HG02885 (cell line): ENCODE results near the gene SYNDIG1.
"Not testable (repeated sequence)": the region's sequence is repeated elsewhere in the genome, so short reads cannot be mapped to it uniquely, and the experiment has no call there.

Experiments used
- ATAC-seq: cut with Tn5 transposase; IDR thresholded peaks from one replicate; pipeline ENCODE4 v1.9.1; 2021; ENCODE audit warnings: mild to moderate bottlenecking; ENCODE audit not compliant: unreplicated experiment, poor library complexity

SYNDIG1 gene

GRCh38 chr20:24512441-24512840 is 43.0 kb downstream of the SYNDIG1 start:
- ATAC-seq: not testable (repeated sequence)

DNA sequence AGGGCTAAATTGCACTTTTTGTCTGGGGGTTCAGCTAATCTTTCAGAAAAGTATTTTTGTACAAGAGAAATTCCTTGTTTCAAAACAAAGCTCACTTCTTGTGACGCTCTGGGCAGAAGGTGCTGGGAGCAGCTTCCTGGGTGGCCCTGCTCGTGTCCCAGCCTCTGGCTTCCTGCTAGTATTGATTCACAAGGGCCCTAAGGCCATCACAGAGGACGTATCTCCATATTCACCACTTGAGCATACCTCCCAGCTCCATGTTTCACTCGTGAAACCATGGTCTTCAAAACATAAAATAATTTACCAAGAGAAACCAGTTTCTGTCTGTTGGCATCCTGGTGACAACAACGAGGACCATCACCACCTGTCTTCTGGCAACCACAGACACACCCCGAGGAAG is 49.1 kb downstream of the SYNDIG1 start:
- no peak for ATAC-seq

DNA sequence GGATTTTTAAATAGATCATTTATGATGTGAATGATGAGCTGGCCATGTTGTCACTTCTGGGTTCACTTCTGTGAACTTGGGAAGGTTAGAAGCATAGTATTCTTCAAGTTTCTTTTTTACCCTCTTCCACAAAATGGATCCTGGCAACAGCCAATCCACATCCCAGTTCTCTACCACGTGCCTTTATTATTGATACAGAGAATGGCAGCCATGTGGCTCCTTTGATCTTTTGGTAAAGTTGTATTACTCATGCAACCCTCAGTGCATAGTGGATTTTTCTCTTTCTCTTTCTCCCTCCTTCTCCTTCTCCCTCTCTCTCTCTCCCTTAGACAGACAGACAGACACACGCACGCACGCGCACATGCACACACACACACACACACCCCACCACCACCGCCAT is 50.0 kb downstream of the SYNDIG1 start:
- ATAC-seq: no peak

GRCh38 chr20:24521032-24521431 is 51.6 kb downstream of the SYNDIG1 start:
- ATAC-seq: no peak

DNA sequence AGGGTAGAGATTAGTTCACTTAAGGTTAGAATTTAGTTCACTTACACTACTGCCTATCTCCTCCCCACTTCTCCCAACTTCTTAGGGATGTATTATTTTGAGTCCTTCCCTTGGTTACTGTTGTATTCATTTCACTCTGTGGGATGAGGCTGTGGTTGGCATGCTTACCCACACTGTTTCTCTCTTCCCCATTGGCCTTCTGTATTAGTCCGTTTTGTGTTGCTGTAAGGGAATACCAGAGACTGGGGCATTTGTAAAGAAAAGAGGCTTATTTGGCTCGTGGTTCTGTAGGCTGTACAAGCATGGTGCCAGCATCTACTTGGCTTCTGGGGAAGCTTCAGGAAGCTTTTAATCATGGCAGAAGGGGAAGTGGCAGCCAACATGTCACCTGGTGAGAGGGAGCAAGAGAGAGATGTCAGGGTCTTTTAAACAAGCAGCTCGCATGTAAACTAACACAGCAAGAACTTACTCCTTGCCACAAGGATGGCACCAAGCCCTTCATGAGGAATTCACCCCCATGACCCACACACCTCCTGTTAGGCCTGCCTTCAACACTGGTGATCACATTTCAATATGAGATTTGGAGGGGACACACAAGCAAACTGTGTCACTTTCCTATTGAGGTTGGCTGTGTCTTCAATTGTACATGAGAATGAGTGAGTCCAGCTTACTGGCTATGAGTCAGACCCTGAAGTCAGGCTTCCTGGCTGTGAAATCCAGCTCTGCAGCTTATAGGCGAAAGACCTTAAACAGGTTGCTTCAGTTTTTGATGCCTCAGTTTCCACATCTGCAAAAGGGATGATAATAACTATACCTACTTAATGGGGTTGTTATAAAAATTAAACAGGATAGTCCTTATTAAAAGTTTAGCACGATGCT is 53.3 kb downstream of the SYNDIG1 start:
- no peak for ATAC-seq

GRCh38 chr20:24523661-24524060 is 54.2 kb downstream of the SYNDIG1 start:
- no peak for ATAC-seq

DNA sequence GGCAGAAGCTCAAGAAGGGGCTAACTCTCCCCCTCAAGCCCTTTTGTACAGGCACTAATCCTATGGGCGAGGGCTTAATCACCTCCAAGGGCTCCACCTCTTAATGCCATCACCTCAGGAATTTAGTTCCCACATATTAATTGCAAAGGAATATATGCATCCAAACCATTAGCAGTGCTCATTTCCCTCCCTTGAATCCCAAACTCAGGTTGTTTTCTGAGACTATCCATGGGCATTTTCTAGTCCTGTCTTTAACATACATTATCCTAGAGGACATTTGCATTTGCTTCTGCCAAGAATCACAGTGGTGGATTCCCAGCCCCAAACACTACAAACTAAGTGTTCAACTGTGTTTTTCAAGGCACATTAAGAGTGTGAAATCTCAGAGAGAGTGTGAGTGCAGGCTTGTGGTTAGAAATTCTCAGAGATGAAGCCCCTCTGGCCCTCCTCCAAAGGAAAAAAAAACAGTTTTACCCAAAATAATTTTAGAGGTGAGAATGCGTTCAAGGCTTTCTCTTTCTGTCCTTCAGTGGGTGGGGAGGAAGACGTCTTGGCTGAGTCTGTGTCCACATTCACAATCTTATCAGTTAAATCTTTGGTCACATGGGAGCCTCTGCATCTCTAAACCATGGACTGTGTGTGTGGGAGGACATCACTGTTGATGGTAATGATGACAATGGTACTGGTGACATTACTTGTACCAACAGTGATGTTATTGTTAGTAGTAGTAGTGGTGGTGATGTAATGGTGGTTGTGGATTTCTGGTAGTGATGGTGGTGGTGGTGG is 59.3 kb downstream of the SYNDIG1 start:
- ATAC-seq: no peak

GRCh38 chr20:24529369-24529719 is 59.9 kb downstream of the SYNDIG1 start:
- no peak for ATAC-seq

GRCh38 chr20:24530131-24530680 is 60.8 kb downstream of the SYNDIG1 start:
- ATAC-seq: no peak

- no peak for ATAC-seq
Measured at GRCh38 chr20:24531202-24531601, 61.8 kb downstream of the SYNDIG1 start.

- ATAC-seq: no peak
Measured at GRCh38 chr20:24531631-24532419, 62.4 kb downstream of the SYNDIG1 start.

DNA sequence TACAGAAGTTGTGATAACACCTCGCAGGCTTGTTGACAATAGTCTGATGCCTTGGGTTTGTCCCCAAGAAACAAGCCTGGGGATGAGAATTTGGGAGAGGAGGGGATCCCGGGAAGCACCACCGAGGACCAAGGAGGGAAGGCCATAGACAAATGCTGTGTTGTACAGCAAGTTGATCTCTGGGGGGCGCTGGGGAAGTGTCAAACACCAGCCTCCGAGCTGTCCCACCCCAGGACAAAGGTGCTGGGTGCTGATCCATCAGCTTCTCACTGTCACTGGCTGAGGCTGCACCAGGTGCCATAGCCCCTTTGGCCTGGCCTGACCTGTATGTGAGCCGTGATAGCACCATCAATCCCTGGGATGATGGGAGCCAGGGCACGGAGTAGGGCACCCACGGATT is 64.0 kb downstream of the SYNDIG1 start:
- ATAC-seq: no peak

- ATAC-seq: no peak
Measured at GRCh38 chr20:24534282-24534681, 64.9 kb downstream of the SYNDIG1 start.

DNA sequence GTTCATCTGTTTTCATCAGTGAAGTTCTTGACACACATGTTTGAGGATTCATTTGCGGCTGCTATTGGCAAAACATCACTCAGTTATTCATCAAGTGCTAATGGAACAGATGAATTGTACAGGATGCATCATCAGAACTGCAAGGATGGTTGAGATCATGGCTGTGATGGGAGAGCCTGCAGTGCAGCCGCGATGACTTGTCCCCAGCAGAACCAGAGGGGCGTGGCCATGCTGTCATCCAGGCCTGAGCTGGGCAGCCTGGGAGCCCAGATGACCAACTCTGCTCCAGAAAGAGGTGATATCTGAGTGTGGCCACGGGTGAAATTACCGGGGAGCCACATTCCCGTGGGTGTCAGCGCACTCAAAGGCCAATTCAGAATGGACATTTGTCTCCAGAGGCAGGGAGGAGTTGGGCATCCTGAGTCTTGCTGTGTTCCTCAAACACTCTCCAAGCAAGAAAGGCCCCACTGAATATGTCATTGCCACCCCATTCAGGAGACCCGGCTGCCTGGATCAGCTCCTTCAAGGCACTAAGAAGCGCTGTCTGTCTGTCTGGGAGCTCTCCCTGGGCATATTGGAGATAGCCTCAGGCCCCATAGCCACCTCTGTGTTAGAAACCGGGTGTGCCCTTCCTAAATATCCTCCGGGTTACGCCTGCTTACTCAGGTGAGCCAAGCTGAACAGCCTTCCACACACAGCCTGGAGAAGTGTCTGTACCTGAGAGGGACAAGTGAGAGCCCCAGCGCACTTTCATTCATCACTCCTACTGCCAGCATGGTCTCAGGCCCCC is 66.7 kb downstream of the SYNDIG1 start:
- no peak for ATAC-seq

DNA sequence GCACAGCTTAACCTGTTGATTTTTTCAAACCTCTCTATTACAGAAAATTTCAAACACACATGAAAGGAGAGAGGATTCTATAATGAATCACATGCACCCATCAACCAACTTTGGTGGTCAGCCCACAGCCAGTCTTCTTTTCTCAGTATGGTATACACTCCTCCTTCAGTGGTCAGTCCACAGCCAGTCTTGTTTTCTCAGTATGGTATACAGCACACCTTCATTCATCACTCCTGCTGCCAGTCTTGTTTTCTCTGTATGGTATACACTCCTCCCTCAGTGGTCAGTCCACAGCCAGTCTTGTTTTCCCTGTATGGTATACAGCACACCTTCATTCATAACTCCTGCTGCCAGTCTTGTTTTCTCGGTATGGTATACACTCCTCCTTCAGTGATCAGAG is 67.8 kb downstream of the SYNDIG1 start:
- no peak for ATAC-seq

DNA sequence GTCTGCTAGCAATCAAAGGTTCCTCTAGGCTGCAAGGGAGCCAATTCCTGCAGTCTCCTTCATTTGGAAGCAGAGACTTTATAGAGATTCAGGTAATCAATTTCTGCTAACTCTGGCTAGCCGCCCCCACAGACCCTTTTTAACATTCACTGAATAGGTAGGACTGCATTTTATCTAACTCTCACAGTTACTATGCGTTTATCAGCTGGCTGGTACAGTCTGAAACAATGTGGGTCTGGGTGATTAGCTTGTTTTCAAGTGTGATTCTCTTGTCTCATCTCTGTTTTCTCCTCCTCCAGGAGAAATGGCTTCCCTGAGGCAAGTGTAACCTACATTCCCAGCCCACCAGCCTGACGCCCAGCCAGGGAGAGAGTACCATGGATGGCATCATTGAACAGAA is 73.3 kb downstream of the SYNDIG1 start:
- ATAC-seq: no peak

GRCh38 chr20:24543168-24543567 is 73.7 kb downstream of the SYNDIG1 start:
- no peak for ATAC-seq

DNA sequence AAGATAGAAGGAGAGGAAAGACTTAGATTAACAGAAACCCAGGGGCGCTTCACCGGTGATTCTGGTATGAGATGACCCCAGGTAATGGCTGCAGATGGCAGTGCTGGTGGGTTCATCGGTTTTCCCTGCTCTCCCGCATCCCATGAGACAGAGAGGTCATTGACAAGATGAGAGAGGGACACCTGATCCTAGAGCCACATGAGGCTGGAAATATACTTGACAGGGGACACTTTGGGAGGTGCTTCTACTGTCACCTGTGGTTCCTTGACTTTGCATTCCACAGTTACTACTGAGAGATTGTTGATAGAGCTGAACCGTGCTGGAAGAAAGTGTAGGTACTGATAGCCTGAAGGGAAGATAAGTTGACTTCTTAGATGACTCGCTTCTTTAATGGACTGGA is 74.3 kb downstream of the SYNDIG1 start:
- no peak for ATAC-seq

DNA sequence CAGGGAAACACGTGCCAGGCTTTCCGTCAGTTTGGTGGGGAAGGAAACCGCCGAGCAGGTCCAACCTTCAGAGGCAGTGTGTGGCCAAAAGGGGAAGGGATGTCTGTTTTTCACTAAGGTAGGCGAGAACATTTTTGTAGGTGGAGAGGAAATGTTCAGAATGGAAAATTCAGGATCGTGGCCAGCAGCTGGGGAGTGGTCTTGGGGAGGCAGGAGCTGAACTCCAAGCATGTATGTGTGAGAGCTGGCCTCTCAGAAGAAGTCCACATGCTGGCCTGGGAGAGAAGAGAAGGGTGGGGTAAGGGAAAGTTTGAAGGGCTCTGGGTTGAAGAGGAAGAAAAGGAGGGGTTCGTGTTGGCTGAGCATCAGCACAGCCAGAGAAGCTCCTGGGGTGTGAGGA is 74.9 kb downstream of the SYNDIG1 start:
- ATAC-seq: no peak

GRCh38 chr20:24545168-24545567 is 75.7 kb downstream of the SYNDIG1 start:
- ATAC-seq: no peak
